Ovary (tissue), 9 donors: ENCODE data around the gene JCHAIN. TPM values are rescaled to one million over a fixed set of nuclear protein-coding genes. Genes with fewer than 3 reads are reported as not detected.

ENCODE experiments used
- DNase-seq, 5 donors: peaks; one replicate each; pipeline ENCODE4 v3.0.0-alpha.2; 2019 to 2020
- H3K27ac ChIP-seq, 2 donors: fragments of 200-600 bp; one replicate each; pipeline versions ENCODE4 v1.5.1 to v1.8.0; 2019 to 2022
- H3K27me3 ChIP-seq: fragments of 200-600 bp; one replicate; pipeline ENCODE4 v1.8.0; 2022
- H3K36me3 ChIP-seq: fragments of 200-600 bp; sonication (generic); one replicate; pipeline ENCODE4 v1.5.1; 2019
- H3K4me1 ChIP-seq: one replicate; pipeline ENCODE4 v1.8.1; 2013; ENCODE audit warnings: mild to moderate bottlenecking, moderate library complexity; ENCODE audit not compliant: insufficient read depth
- H3K4me3 ChIP-seq: fragments of 200-600 bp; sonication (generic); one replicate; pipeline ENCODE4 v1.5.1; 2017
- H3K9me3 ChIP-seq, 2 donors: fragments of 200-600 bp in 1 of 2; sonication (generic) in 1 of 2; one replicate each; pipeline versions ENCODE4 v1.5.1 to v1.8.1; 2013 to 2019; ENCODE audit warnings: mild to moderate bottlenecking in 1 of 2, moderate library complexity in 1 of 2
- CTCF ChIP-seq, 3 donors: fragments of 450-650 bp in 2 of 3; fragments of 200-600 bp in 1 of 3; IDR thresholded peaks; one replicate each; pipeline versions ENCODE4 v1.5.1 to v1.8.0; 2016 to 2022; ENCODE audit warnings: antibody characterized with exemption in 3 of 3, mild to moderate bottlenecking in 1 of 3
- EP300 ChIP-seq: sonication (generic); formaldehyde crosslinking; IDR thresholded peaks from one replicate; pipeline ENCODE4 v1.6.1; 2017; ENCODE audit warnings: antibody characterized with exemption
- POLR2A ChIP-seq: fragments of 450-650 bp; IDR thresholded peaks from one replicate; pipeline ENCODE4 v1.6.1; 2017; ENCODE audit warnings: antibody characterized with exemption, mild to moderate bottlenecking, moderate library complexity
- WGBS, 3 donors: extraction: QIAGEN DNeasy Blood & Tissue Kit in 1 of 3; methylation state at CpG; one replicate each; pipeline versions ENCODE4 v1.1.5 to v1.1.7; 2013 to 2017; 5-methylcytosine and 5-hydroxymethylcytosine counted together
- intact Hi-C, 4 donors: fragments of 100-400 bp; cut with DNase I; formaldehyde crosslinking; loops; one replicate each; pipeline versions ENCODE4 v1.11.0 to v1.15.1; 2022 to 2023
- polyA plus RNA-seq, 2 donors: library from polyadenylated mRNA; stranded (reverse); fragments of 200-250 nt in 1 of 2; fragments of 350-450 nt in 1 of 2; fragmentation: Illumina TruSeq in 1 of 2; extraction: RNeasy Lipid Tissue Mini Kit (QIAGEN cat#74804) in 1 of 2; gene quantifications; one replicate each; pipeline ENCODE4 v1.2.3, GENCODE V29; 2013 to 2014
- total RNA-seq, 7 donors: library from RNA; depleted of rRNA in 2 of 7; stranded (reverse); fragments of >200 nt in 2 of 7; fragmentation: NEBNext Ultra II Directional in 3 of 7; extraction: Animal tissue kit (Norgen Biotek cat#: 25700) in 3 of 7; gene quantifications; one replicate each; pipeline versions ENCODE4 v1.1.0 to v1.2.4, GENCODE V29; 2016 to 2023
- donor health status: DM: no; HTN: no; CAD: no; lungs with moderate emphysema.
- donor health status: DM: no; HTN: no; CAD: no.
- donor health status: Bipolar disorder and iron deficiency.
- donor health status: DM: yes; HTN: yes; CAD: no.
- donor health status: DM: no; HTN: no; CAD: no.
- donor health status: DM: yes; HTN: yes; CAD: no.

The JCHAIN gene
- total and polyA plus RNA-seq, 9 donors = 1.4 to 93.0 (median 8.4) TPM

GRCh38 chr4:70634482-70634881 is 31.8 kb downstream of the JCHAIN start:
- intact Hi-C loops = no loop called here
- no peaks in the 10 kb centered on the region for H3K36me3 ChIP-seq
- H3K4me1 ChIP-seq = no peaks in the 10 kb centered on the region
- H3K4me3 ChIP-seq = no peak overlapping the region
- H3K9me3 ChIP-seq = no peaks in the 10 kb centered on the region
- no peak overlapping the region for H3K27ac ChIP-seq
- no peak for DNase-seq
- TF ChIP-seq POLR2A = no peak
- TF ChIP-seq EP300 = no peak
- TF ChIP-seq CTCF (IDR thresholded peaks at IDR 0.05) = no peak
- no peaks in the 10 kb centered on the region for H3K27me3 ChIP-seq
- WGBS, 3 donors = 89 to 92% (median 91%) methylated on average over 5 of the region's 5 CpGs

GRCh38 chr4:70632028-70632427 is 34.3 kb downstream of the JCHAIN start:
- Histone ChIP-seq H3K9me3 (no peaks in the 10 kb centered on the region), H3K36me3 (no peaks in the 10 kb centered on the region), H3K27ac (no peak overlapping the region), H3K4me1 (no peaks in the 10 kb centered on the region), H3K4me3 (no peak overlapping the region), H3K27me3 (no peaks in the 10 kb centered on the region)
- WGBS, 3 donors = 83 to 91% (median 87%) methylated on average over 1 of the region's 1 CpG
- no peak for DNase-seq
- TF ChIP-seq EP300 (no peak), CTCF (IDR thresholded peaks at IDR 0.05) (no peak), POLR2A (no peak)
- intact Hi-C loops = no loop called here

DNA sequence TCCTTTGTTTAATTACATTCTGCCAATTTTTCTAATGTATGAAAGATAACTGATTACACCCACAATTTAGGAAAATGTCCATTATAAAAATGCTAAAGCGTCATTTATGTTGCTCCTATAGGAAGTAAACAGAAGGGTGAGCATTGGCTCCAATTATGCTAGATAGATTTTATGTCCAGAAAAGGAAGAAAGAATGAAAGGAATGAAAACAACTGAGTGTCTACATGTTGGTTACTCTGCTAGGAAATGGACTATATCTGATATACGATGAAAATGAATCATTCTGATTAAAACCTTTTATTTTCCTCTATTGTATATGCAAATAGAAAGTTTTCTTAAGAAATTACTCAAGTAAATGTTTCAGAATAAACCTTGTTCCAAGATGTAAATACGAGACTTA is 36.1 kb downstream of the JCHAIN start:
- TF ChIP-seq CTCF (IDR thresholded peaks at IDR 0.05) = no peak
- TF ChIP-seq POLR2A = no peak
- no peak for TF ChIP-seq EP300
- H3K9me3 ChIP-seq = no peaks in the 10 kb centered on the region
- H3K36me3 ChIP-seq = no peaks in the 10 kb centered on the region
- WGBS, 3 donors = 23 to 46% (median 35%) methylated on average over 3 of the region's 3 CpGs
- intact Hi-C loops = no loop called here
- no peak overlapping the region for H3K4me3 ChIP-seq
- H3K27me3 ChIP-seq = no peaks in the 10 kb centered on the region
- DNase-seq = no peak
- H3K4me1 ChIP-seq = no peaks in the 10 kb centered on the region
- H3K27ac ChIP-seq = no peak overlapping the region

GRCh38 chr4:70629469-70630090 is 36.7 kb downstream of the JCHAIN start:
- WGBS, 3 donors = 56 to 77% (median 68%) methylated on average over 1 of the region's 1 CpG
- no peak overlapping the region for H3K4me3 ChIP-seq
- no peaks in the 10 kb centered on the region for H3K36me3 ChIP-seq
- TF ChIP-seq CTCF (IDR thresholded peaks at IDR 0.05) = no peak
- no peak for TF ChIP-seq EP300
- TF ChIP-seq POLR2A = no peak
- intact Hi-C loops = no loop called here
- no peaks in the 10 kb centered on the region for H3K27me3 ChIP-seq
- H3K4me1 ChIP-seq = no peaks in the 10 kb centered on the region
- no peaks in the 10 kb centered on the region for H3K9me3 ChIP-seq
- no peak overlapping the region for H3K27ac ChIP-seq
- DNase-seq = no peak
